Measurements from ENCODE around the gene RETREG2.

The RETREG2 gene

DNA sequence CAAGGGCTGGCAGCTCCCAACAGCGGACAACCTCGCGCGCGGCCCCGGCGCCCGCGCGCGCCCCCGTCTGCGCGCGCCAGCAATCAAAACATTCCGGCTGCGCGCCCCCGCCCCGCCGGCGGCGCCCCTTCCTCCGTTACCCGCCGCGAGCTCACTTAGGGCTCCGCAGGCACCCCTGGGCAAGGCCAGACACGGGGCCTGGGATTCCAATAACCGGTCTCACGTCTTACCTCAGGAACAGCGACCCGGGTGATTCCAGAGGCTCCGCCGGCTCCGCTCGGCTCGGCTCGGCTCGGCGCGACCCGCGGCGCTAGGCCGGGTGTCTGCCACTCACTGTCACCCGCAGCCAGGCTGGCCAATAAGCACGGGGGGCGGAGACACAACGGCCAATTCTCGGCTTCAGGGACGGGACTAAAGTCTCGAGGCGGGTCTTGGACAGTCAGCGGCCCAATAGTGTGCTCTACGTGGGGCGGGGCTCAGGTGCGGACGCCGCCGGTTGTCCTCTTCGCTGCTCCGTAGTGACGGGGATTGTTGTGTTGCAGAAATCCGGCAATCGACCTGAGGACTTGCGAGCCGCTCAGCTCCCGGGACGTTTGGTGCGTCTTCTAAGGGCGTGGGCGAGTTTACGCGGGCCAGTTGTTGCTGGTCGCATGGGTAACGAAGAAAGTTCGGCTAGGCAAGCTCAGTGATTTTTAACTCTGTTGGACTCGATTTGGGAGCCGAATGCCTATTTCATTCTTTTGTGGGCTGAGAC lies 51.4 kb downstream of the RETREG2 start, which contains the start of the genes ANKZF1 and ATG9A:
Gene ANKZF1, plus strand, starts transcription at position 502 of the 754 bp plus-strand sequence. CDS start 452 bp downstream, outside the sequence.
Gene ATG9A, minus strand, starts transcription at position 332 of the 754 bp plus-strand sequence. CDS start 1,612 bp downstream, outside the sequence.
- TF ChIP-seq, protein P1, sequence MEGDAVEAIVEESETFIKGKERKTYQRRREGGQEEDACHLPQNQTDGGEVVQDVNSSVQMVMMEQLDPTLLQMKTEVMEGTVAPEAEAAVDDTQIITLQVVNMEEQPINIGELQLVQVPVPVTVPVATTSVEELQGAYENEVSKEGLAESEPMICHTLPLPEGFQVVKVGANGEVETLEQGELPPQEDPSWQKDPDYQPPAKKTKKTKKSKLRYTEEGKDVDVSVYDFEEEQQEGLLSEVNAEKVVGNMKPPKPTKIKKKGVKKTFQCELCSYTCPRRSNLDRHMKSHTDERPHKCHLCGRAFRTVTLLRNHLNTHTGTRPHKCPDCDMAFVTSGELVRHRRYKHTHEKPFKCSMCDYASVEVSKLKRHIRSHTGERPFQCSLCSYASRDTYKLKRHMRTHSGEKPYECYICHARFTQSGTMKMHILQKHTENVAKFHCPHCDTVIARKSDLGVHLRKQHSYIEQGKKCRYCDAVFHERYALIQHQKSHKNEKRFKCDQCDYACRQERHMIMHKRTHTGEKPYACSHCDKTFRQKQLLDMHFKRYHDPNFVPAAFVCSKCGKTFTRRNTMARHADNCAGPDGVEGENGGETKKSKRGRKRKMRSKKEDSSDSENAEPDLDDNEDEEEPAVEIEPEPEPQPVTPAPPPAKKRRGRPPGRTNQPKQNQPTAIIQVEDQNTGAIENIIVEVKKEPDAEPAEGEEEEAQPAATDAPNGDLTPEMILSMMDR (IDR thresholded peaks at IDR 0.05; ENCODE audit: low read depth, low read length, missing control alignments), result no peak
- H3K4me3 ChIP-seq (ENCODE audit: low read depth, low read length), result peak within 1 kb of the TSS; percentile 87
- peak within 1 kb of the TSS; percentile 93 for H3K27ac ChIP-seq
- in situ Hi-C loops (cut with HindIII; ENCODE audit: low pct_ligation_motif_present, low sequenced_read_pairs), result no loop called here
- H3K27me3 ChIP-seq (replicated peaks), result no peaks in the 10 kb centered on the region
- DNase-seq, result peak; percentile 100
- peaks cover 39% of the 10 kb centered on the region for H3K36me3 ChIP-seq (replicated peaks)

DNA sequence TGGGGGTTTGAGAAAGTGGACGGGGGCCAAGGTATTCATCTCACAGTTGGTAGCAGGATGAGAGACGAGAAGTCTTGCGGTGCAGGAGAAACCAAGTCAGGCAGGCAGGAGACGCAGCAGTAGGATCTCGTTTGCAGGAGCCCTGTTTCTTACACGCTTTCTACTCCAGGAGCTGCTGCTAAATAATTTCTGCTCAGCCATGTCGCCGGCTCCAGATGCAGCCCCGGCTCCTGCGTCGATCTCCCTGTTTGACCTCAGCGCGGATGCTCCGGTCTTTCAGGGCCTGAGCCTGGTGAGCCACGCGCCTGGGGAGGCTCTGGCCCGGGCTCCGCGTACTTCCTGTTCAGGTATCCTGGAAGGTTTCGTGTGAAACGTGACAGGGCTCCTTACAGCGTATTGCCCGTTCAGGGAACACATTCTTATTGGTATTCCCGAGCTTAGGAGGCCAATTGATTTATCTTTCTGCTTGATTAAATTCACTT lies 52.0 kb downstream of the RETREG2 start:
- DNase-seq, result peak; percentile 44
- in situ Hi-C loops (cut with HindIII; ENCODE audit: low pct_ligation_motif_present, low sequenced_read_pairs), result no loop called here

DNA sequence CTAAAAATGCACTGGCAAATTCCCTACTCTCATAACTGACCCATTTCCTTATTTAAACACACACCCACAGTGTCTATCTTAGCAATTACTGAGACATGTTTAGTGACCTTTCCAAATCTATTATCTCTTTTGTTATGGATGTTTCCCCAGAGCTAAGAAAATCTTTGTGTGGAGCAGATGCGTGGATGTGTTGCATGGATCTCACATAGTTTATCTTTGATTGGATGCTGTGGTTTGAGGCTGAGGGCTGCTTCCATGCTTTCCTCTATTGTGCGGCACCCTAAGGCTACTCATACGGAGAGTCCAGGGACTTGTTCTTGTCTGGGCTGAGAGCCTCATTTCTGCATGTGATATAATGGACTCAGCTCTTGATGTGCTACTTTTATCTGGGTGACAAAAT lies 56.3 kb downstream of the RETREG2 start:
- Histone ChIP-seq H3K36me3 (replicated peaks) (peaks cover 59% of the 10 kb centered on the region), H3K4me3 (ENCODE audit: low read depth, low read length) (no peak overlapping the region), H3K27me3 (replicated peaks) (no peaks in the 10 kb centered on the region), H3K27ac (no peak overlapping the region)
- TF ChIP-seq, protein P1 (IDR thresholded peaks at IDR 0.05; ENCODE audit: low read depth, low read length, missing control alignments), result no peak
- in situ Hi-C loops (cut with HindIII; ENCODE audit: low pct_ligation_motif_present, low sequenced_read_pairs), result no loop called here
- DNase-seq, result no peak

More for the DNA sequence above, 52.0 kb downstream of the RETREG2 start:
- Histone ChIP-seq H3K27ac (peak overlapping the region; percentile 93), H3K36me3 (replicated peaks) (peaks cover 39% of the 10 kb centered on the region), H3K27me3 (replicated peaks) (no peaks in the 10 kb centered on the region), H3K4me3 (ENCODE audit: low read depth, low read length) (peak overlapping the region; percentile 87)
- TF ChIP-seq, protein P1 (IDR thresholded peaks at IDR 0.05; ENCODE audit: low read depth, low read length, missing control alignments), result no peak
